DMS153 (cell line): ENCODE results near the gene NLGN3.

Source experiments
- DNase-seq: peaks from one replicate; lab custom pipeline; 2025; lab: John Stamatoyannopoulos, UW

The NLGN3 gene

DNA sequence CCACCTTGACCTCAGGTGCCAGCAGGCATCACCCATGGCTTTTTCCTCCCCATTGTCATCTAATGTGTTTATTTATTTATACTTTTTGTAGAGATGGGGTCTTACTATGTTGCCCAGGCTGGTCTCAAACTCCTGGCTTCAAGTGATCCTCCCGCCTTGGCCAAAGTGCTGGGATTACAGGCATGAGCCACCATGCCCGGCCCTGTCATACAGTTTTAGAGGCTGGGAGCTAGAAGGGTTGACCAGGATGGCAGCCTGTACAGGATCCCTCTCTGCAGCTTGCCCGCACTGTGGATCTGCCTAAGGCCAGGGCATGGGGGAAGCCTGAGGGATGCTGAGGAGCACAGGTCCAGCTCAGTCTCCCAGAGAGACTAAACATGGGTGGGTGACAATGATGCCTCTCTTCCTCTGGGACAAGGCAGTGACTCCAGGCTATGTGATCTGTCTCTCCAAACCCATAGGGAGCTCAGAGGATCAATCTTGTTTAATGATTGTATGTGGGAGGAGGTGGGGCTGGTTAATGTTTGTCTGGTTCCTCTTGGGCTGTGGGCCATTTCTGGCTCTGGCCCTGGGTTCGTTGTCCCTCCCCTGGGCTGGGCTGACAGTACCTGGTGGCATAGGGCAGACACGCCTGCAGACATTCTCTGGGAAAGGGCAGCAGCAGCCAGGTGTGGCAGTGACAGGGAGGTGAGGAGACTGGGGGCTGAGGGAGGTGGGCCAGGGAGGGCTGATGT, 70.1 kb downstream of the NLGN3 start:
- peak; percentile 8 for DNase-seq

DNA sequence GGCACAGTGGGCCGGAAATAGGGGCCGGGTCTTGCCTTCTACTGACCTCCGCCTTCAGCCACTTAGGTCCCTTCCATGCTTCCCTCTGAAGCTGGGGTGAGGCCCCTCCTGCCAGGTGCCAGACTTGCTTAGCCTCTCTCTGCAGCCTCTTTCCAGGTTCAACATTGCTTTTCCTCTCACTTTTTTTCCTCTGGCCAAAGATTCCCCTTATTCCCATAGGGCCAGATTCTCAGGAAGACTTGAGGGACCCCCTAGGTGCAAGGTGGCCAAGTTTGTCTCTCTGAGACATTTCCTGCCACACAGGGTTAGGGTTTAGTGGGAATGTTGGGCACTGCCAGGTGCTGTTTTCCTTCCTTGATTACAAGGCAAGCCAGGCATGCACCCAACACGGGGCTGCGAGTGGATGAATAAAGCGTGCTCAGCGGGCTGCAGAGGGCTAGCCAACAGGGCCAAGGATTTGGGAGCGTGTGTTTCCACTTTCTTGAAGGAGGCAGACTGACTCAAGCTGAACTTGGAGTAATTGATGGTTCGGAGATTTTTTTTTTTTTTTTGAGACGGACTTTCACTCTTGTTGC, 70.8 kb downstream of the NLGN3 start:
- DNase-seq = peak; percentile 9

- peak; percentile 85 for DNase-seq
Measured at GRCh38 chrX:71216485-71216884, 71.8 kb downstream of the NLGN3 start.

- no peak for DNase-seq
Measured at GRCh38 chrX:71217298-71217697, 72.7 kb downstream of the NLGN3 start.
